GM21825 (cell line): ENCODE measurements around the gene DOHH.
"Not testable (repeated sequence)": the region's sequence is repeated elsewhere in the genome, so short reads cannot be mapped to it uniquely, and the experiment has no call there.

ENCODE experiments used
- ATAC-seq: cut with Tn5 transposase; IDR thresholded peaks from one replicate; pipeline ENCODE4 v1.9.1; 2021; ENCODE audit warnings: mild to moderate bottlenecking, moderate library complexity; ENCODE audit not compliant: unreplicated experiment

DOHH gene

GRCh38 chr19:3534375-3535234, 34.1 kb upstream of the DOHH start:
- no peak for ATAC-seq

- no peak for ATAC-seq
Measured at GRCh38 chr19:3533563-3534216, 33.2 kb upstream of the DOHH start.

GRCh38 chr19:3533033-3533432, 32.6 kb upstream of the DOHH start:
- no peak for ATAC-seq

- no peak for ATAC-seq
Measured at GRCh38 chr19:3532154-3532786, 31.8 kb upstream of the DOHH start.

- ATAC-seq: no peak
Measured at GRCh38 chr19:3531716-3532115, 31.2 kb upstream of the DOHH start.

- ATAC-seq: no peak
Measured at GRCh38 chr19:3530389-3530788, 29.9 kb upstream of the DOHH start.

GRCh38 chr19:3529299-3529698, 28.8 kb upstream of the DOHH start:
- not testable (repeated sequence) for ATAC-seq

GRCh38 chr19:3528539-3529211, 28.2 kb upstream of the DOHH start:
- ATAC-seq: no peak

GRCh38 chr19:3528080-3528479, 27.6 kb upstream of the DOHH start:
- ATAC-seq: no peak

GRCh38 chr19:3527238-3527910, 26.9 kb upstream of the DOHH start:
- no peak for ATAC-seq

- ATAC-seq: no peak
Measured at GRCh38 chr19:3526507-3527237, 26.2 kb upstream of the DOHH start.

GRCh38 chr19:3524904-3525451, 24.5 kb upstream of the DOHH start:
- ATAC-seq: no peak

GRCh38 chr19:3524078-3524842, 23.8 kb upstream of the DOHH start:
- no peak for ATAC-seq

GRCh38 chr19:3523361-3524077, 23.0 kb upstream of the DOHH start:
- ATAC-seq: no peak

GRCh38 chr19:3522421-3523360, 22.2 kb upstream of the DOHH start:
- no peak for ATAC-seq

- ATAC-seq: no peak
Measured at GRCh38 chr19:3521104-3521445, 20.6 kb upstream of the DOHH start.
